ENCODE results near the gene ZNF627.

GRCh38 chr19:11649941-11650340 lies 52.7 kb downstream of the ZNF627 start:
- TF ChIP-seq EZH2 (IDR thresholded peaks at IDR 0.05; ENCODE audit: borderline replicate concordance, low read depth, low read length, severe bottlenecking) = no peak
- TF ChIP-seq CTCF (IDR thresholded peaks at IDR 0.05; ENCODE audit: borderline replicate concordance, extremely low read depth, low read length, poor library complexity, severe bottlenecking) = no peak

Measured in DND-41 (cell line).